ENCODE data around the gene FAM110C. TPM values are rescaled to one million over a fixed set of nuclear protein-coding genes. Genes with fewer than 3 reads are reported as not detected.

The FAM110C gene
- total RNA-seq, 2 experiments from 2014 or later, result 0.16 to 0.36 TPM

DNA sequence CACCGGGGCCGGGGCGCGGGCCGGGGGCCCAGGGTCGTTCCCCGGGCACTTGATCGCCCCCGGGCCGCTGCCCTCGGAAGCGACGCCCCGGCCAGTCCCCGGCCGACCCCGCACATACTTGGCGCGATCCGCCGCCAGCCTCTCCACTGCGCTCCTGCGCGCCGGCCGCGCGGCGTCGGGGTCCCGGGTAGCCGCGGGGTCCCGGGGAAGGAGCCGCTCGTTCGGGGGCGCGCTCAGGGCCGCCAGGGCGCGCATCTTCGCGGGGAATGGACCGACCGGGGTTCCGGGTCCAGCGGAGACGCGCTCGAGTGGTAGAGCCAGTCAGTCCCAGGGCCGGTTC lies 204 bp downstream of the FAM110C start:
- ChIA-PET CTCF (no interaction called here), POLR2A (no interaction called here)
- intact Hi-C loops (cut with DNase I, micrococcal nuclease), result no loop called here
- no peaks in the 10 kb centered on the region for H3K36me3 Mint-ChIP-seq (ENCODE audit: low read depth)
- TF ChIP-seq, protein P1, sequence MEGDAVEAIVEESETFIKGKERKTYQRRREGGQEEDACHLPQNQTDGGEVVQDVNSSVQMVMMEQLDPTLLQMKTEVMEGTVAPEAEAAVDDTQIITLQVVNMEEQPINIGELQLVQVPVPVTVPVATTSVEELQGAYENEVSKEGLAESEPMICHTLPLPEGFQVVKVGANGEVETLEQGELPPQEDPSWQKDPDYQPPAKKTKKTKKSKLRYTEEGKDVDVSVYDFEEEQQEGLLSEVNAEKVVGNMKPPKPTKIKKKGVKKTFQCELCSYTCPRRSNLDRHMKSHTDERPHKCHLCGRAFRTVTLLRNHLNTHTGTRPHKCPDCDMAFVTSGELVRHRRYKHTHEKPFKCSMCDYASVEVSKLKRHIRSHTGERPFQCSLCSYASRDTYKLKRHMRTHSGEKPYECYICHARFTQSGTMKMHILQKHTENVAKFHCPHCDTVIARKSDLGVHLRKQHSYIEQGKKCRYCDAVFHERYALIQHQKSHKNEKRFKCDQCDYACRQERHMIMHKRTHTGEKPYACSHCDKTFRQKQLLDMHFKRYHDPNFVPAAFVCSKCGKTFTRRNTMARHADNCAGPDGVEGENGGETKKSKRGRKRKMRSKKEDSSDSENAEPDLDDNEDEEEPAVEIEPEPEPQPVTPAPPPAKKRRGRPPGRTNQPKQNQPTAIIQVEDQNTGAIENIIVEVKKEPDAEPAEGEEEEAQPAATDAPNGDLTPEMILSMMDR (IDR thresholded peaks at IDR 0.05), result no peak
- DNase-seq, result no peak
- H3K9me3 Mint-ChIP-seq, result no peaks in the 10 kb centered on the region
- peaks cover 0 to 16% of the 10 kb centered on the region in 2 experiments for H3K9me3 ChIP-seq (ENCODE audit: control insufficient read depth in 1 of 2, insufficient read depth in 1 of 2, low read length in 2 of 2)
- peaks cover 21 to 33% of the 10 kb centered on the region in 2 experiments for H3K27me3 ChIP-seq (ENCODE audit: control insufficient read depth in 1 of 2, insufficient read depth in 2 of 2, low read length in 2 of 2)
- peaks cover 62% of the 10 kb centered on the region for H3K27me3 Mint-ChIP-seq
- peak overlapping the region; percentile 59 for H3K4me3 ChIP-seq (ENCODE audit: low read length)
- H3K4me1 ChIP-seq (ENCODE audit: insufficient read depth, low read length), result peaks cover 23% of the 10 kb centered on the region
- no peak overlapping the region for H3K27ac Mint-ChIP-seq
- H3K27ac ChIP-seq (ENCODE audit: low read depth in 1 of 2, low read length in 2 of 2), result no peak overlapping the region
- H3K4me1 Mint-ChIP-seq (ENCODE audit: low read depth), result peaks cover 22% of the 10 kb centered on the region
- ATAC-seq (ENCODE audit: poor library complexity), result no peak
- H3K36me3 ChIP-seq (ENCODE audit: insufficient read depth, low read length), result no peaks in the 10 kb centered on the region
- H3K4me3 Mint-ChIP-seq, result no peak overlapping the region

DNA sequence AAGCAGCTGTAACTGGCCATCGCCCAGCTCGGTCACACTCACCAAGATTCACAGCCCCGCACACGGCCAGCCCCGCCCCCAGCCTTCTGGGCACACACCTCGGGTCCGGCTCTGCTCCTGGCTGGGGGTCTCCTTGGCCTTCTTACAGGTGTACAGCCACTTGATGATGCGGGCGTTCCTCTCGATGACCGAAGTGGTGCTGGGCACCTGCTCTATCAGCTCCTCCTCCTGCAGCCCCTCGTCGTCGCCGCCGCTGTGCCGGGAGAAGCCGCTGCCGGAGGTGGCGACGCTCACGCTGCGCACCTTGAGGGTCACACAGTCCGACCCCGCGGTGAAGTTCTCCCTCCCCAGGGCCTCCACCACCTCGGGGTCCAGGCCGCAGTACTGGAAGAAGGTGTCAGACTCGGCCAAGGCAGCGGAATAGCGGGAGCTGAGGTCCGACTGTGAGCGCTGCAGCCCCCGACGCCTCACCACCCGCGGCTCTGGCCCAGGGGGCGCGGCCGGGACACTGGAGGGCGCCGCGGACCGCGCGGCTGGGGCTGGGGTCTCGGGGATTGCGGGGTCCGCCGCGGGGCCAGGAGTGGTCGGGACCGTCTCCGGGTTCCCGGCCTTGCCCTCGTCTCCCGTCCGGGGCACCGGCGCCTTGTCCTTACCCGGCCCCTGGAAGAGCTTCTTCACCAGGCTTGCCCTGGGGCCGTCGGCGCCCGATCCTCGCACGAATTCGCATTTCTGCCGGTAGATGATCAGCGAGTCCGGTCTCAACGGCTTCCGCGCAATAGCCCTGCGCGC lies 769 bp downstream of the FAM110C start:
- Mint-ChIP-seq H3K4me1 (ENCODE audit: low read depth) (peaks cover 22% of the 10 kb centered on the region), H3K36me3 (ENCODE audit: low read depth) (no peaks in the 10 kb centered on the region), H3K27ac (no peak overlapping the region), H3K27me3 (peaks cover 61% of the 10 kb centered on the region), H3K4me3 (peak overlapping the region; percentile 81), H3K9me3 (no peaks in the 10 kb centered on the region)
- DNase-seq (peak in 3 of 14 experiments; percentile 11 to 20 (median 15)), ATAC-seq (ENCODE audit: poor library complexity) (no peak)
- TF ChIP-seq, protein P1 (IDR thresholded peaks at IDR 0.05), result no peak
- H3K36me3 ChIP-seq (ENCODE audit: insufficient read depth, low read length), result no peaks in the 10 kb centered on the region
- H3K4me1 ChIP-seq (ENCODE audit: insufficient read depth, low read length), result peaks cover 23% of the 10 kb centered on the region
- H3K27me3 ChIP-seq (ENCODE audit: control insufficient read depth in 1 of 2, insufficient read depth in 2 of 2, low read length in 2 of 2), result peaks cover 21 to 33% of the 10 kb centered on the region in 2 experiments
- ChIA-PET POLR2A (no interaction called here), CTCF (no interaction called here)
- peak overlapping the region; percentile 34 for H3K4me3 ChIP-seq (ENCODE audit: low read length)
- no peak overlapping the region for H3K27ac ChIP-seq (ENCODE audit: low read depth in 1 of 2, low read length in 2 of 2)
- intact Hi-C loops (cut with DNase I, micrococcal nuclease), result no loop called here
- peaks cover 0 to 16% of the 10 kb centered on the region in 2 experiments for H3K9me3 ChIP-seq (ENCODE audit: control insufficient read depth in 1 of 2, insufficient read depth in 1 of 2, low read length in 2 of 2)

DNA sequence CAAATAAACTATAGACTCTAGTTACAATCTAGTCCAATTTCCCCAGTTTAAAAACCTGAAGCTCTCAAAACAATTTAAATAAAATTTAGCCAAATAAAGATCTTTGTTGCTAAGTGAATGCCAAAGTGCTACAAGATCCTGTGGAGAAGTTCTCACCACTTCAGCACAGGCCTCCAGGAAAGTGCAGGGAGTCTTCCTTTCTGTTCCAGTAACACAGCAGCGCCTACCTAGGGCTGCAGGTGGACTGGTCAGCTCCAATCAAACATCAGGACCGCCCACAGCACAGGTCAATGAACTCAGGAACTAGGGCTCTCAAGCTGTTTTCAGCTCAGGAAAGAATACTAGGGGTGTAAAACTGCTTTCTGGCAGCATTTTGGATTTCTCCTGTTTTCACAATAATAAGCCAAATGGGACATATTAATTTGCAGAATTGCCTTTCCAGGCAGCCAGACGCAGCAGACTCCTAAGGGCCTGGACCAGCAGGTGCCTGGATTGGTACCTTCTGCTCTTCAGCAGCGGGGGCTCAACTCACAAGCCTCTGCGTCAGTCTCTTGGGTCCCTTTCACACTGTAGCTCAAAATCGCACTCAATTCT lies 1.5 kb downstream of the FAM110C start:
- TF ChIP-seq, protein P1 (IDR thresholded peaks at IDR 0.05), result no peak
- Mint-ChIP-seq H3K4me1 (ENCODE audit: low read depth) (peaks cover 22% of the 10 kb centered on the region), H3K4me3 (peak overlapping the region; percentile 81), H3K27me3 (peaks cover 65% of the 10 kb centered on the region), H3K9me3 (no peaks in the 10 kb centered on the region), H3K27ac (no peak overlapping the region), H3K36me3 (ENCODE audit: low read depth) (no peaks in the 10 kb centered on the region)
- POLR2A ChIA-PET, result no interaction called here
- Histone ChIP-seq H3K4me1 (ENCODE audit: insufficient read depth, low read length) (peaks cover 23% of the 10 kb centered on the region), H3K36me3 (ENCODE audit: insufficient read depth, low read length) (no peaks in the 10 kb centered on the region), H3K27me3 (ENCODE audit: control insufficient read depth in 1 of 2, insufficient read depth in 2 of 2, low read length in 2 of 2) (peaks cover 21 to 33% of the 10 kb centered on the region in 2 experiments), H3K27ac (ENCODE audit: low read depth in 1 of 2, low read length in 2 of 2) (no peak overlapping the region), H3K4me3 (ENCODE audit: low read length) (peak overlapping the region; percentile 34), H3K9me3 (ENCODE audit: control insufficient read depth in 1 of 2, insufficient read depth in 1 of 2, low read length in 2 of 2) (peaks cover 0 to 16% of the 10 kb centered on the region in 2 experiments)
- intact Hi-C loops (cut with DNase I, micrococcal nuclease), result no loop called here
- CTCF ChIA-PET, result no interaction called here
- DNase-seq, result no peak
- no peak for ATAC-seq (ENCODE audit: poor library complexity)

Data from CD4-positive, alpha-beta T cell (primary cell).